ENCODE results near the gene AAR2. TPM values are rescaled to one million over a fixed set of nuclear protein-coding genes. Genes with fewer than 3 reads are reported as not detected.

The AAR2 gene
- total RNA-seq, 1 experiment from 2014 or later = 22.5 TPM

- TF ChIP-seq, protein P1, sequence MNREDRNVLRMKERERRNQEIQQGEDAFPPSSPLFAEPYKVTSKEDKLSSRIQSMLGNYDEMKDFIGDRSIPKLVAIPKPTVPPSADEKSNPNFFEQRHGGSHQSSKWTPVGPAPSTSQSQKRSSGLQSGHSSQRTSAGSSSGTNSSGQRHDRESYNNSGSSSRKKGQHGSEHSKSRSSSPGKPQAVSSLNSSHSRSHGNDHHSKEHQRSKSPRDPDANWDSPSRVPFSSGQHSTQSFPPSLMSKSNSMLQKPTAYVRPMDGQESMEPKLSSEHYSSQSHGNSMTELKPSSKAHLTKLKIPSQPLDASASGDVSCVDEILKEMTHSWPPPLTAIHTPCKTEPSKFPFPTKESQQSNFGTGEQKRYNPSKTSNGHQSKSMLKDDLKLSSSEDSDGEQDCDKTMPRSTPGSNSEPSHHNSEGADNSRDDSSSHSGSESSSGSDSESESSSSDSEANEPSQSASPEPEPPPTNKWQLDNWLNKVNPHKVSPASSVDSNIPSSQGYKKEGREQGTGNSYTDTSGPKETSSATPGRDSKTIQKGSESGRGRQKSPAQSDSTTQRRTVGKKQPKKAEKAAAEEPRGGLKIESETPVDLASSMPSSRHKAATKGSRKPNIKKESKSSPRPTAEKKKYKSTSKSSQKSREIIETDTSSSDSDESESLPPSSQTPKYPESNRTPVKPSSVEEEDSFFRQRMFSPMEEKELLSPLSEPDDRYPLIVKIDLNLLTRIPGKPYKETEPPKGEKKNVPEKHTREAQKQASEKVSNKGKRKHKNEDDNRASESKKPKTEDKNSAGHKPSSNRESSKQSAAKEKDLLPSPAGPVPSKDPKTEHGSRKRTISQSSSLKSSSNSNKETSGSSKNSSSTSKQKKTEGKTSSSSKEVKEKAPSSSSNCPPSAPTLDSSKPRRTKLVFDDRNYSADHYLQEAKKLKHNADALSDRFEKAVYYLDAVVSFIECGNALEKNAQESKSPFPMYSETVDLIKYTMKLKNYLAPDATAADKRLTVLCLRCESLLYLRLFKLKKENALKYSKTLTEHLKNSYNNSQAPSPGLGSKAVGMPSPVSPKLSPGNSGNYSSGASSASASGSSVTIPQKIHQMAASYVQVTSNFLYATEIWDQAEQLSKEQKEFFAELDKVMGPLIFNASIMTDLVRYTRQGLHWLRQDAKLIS (CRISPR knock-in tag; IDR thresholded peaks at IDR 0.05; ENCODE audit: borderline replicate concordance) = no peak
- TF ChIP-seq ARID4B (CRISPR knock-in tag; IDR thresholded peaks at IDR 0.05; ENCODE audit: borderline replicate concordance) = peak; percentile 84
- TF ChIP-seq PRRX2 (CRISPR knock-in tag; IDR thresholded peaks at IDR 0.05) = no peak
- TF ChIP-seq ZNF512 (CRISPR knock-in tag; IDR thresholded peaks at IDR 0.05; ENCODE audit: borderline replicate concordance) = no peak
- no peak for TF ChIP-seq GTF2I (CRISPR knock-in tag; conservative IDR thresholded peaks at IDR 0.05)
- TF ChIP-seq ZNF219 (CRISPR knock-in tag; IDR thresholded peaks at IDR 0.05; ENCODE audit: borderline replicate concordance) = no peak
- no peak for TF ChIP-seq ZNF232 (CRISPR knock-in tag; IDR thresholded peaks at IDR 0.05)
- no peak for TF ChIP-seq NR2C2 (CRISPR knock-in tag; IDR thresholded peaks at IDR 0.05)
- TF ChIP-seq, protein P2, sequence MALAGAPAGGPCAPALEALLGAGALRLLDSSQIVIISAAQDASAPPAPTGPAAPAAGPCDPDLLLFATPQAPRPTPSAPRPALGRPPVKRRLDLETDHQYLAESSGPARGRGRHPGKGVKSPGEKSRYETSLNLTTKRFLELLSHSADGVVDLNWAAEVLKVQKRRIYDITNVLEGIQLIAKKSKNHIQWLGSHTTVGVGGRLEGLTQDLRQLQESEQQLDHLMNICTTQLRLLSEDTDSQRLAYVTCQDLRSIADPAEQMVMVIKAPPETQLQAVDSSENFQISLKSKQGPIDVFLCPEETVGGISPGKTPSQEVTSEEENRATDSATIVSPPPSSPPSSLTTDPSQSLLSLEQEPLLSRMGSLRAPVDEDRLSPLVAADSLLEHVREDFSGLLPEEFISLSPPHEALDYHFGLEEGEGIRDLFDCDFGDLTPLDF (CRISPR knock-in tag; IDR thresholded peaks at IDR 0.05) = no peak
- no peak; the same call in 1 of the 2 replicates for TF ChIP-seq ZNF532 (CRISPR knock-in tag; IDR thresholded peaks at IDR 0.05; ENCODE audit: borderline replicate concordance)
- TF ChIP-seq SP1 (CRISPR knock-in tag; conservative IDR thresholded peaks at IDR 0.05) = peak; percentile 78
- TF ChIP-seq ZNF416 (CRISPR knock-in tag; IDR thresholded peaks at IDR 0.05) = no peak
- no peak for TF ChIP-seq RELA (CRISPR knock-in tag; IDR thresholded peaks at IDR 0.05; ENCODE audit: borderline replicate concordance)
- TF ChIP-seq, protein P3, sequence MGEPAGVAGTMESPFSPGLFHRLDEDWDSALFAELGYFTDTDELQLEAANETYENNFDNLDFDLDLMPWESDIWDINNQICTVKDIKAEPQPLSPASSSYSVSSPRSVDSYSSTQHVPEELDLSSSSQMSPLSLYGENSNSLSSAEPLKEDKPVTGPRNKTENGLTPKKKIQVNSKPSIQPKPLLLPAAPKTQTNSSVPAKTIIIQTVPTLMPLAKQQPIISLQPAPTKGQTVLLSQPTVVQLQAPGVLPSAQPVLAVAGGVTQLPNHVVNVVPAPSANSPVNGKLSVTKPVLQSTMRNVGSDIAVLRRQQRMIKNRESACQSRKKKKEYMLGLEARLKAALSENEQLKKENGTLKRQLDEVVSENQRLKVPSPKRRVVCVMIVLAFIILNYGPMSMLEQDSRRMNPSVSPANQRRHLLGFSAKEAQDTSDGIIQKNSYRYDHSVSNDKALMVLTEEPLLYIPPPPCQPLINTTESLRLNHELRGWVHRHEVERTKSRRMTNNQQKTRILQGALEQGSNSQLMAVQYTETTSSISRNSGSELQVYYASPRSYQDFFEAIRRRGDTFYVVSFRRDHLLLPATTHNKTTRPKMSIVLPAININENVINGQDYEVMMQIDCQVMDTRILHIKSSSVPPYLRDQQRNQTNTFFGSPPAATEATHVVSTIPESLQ (CRISPR knock-in tag; IDR thresholded peaks at IDR 0.05) = no peak
- TF ChIP-seq, protein P4, sequence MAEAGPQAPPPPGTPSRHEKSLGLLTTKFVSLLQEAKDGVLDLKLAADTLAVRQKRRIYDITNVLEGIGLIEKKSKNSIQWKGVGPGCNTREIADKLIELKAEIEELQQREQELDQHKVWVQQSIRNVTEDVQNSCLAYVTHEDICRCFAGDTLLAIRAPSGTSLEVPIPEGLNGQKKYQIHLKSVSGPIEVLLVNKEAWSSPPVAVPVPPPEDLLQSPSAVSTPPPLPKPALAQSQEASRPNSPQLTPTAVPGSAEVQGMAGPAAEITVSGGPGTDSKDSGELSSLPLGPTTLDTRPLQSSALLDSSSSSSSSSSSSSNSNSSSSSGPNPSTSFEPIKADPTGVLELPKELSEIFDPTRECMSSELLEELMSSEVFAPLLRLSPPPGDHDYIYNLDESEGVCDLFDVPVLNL (CRISPR knock-in tag; IDR thresholded peaks at IDR 0.05; ENCODE audit: borderline replicate concordance, low read depth) = no peak
- TF ChIP-seq MXD4 (CRISPR knock-in tag; IDR thresholded peaks at IDR 0.05; ENCODE audit: borderline replicate concordance) = no peak
- TF ChIP-seq TCF7 (CRISPR knock-in tag; IDR thresholded peaks at IDR 0.05; ENCODE audit: low read depth) = no peak
- TF ChIP-seq JAZF1 (CRISPR knock-in tag; IDR thresholded peaks at IDR 0.05) = no peak
- peak; percentile 71 for TF ChIP-seq NFE2L1 (CRISPR knock-in tag; IDR thresholded peaks at IDR 0.05)
Observed at GRCh38 chr20:36235892-36236785, at the start of gene AAR2 (continued).
